CD14-positive monocyte (primary cell): ENCODE measurements around the gene DOK6. TPM values are rescaled to one million over a fixed set of nuclear protein-coding genes. Genes with fewer than 3 reads are reported as not detected.

Experiments used
- DNase-seq, 3 donors: peaks; one replicate each; pipeline ENCODE4 v3.0.0-alpha.2; 2011 to 2022
- H2AFZ ChIP-seq: 2 replicates; pipeline ENCODE4 v1.6.0; 2012; ENCODE audit warnings: mild to moderate bottlenecking, low read depth, low read length, inconsistent platforms; ENCODE audit not compliant: insufficient read depth, poor library complexity, severe bottlenecking
- H3K27ac ChIP-seq, 2 donors: 1 replicate in 1 of 2; 2 replicates in 1 of 2; pipeline ENCODE4 v1.5.1; 2012 to 2013; ENCODE audit warnings: low read length in 2 of 2, control low read depth in 1 of 2, inconsistent platforms in 1 of 2, low read depth in 1 of 2, mild to moderate bottlenecking in 1 of 2
- H3K27me3 ChIP-seq, 2 donors: one replicate each; pipeline versions ENCODE4 v1.6.0 to v1.6.1; 2011 to 2013; ENCODE audit warnings: low read length in 2 of 2; ENCODE audit not compliant: control insufficient read depth in 2 of 2, insufficient read depth in 2 of 2
- H3K36me3 ChIP-seq, 2 donors: replicated peaks in 1 of 2; 1 replicate in 1 of 2; 2 replicates in 1 of 2; pipeline versions ENCODE4 v1.5.1 to v1.6.1; 2012 to 2013; ENCODE audit warnings: low read length in 2 of 2, control low read depth in 1 of 2, inconsistent platforms in 1 of 2, mild to moderate bottlenecking in 1 of 2; ENCODE audit not compliant: insufficient read depth in 2 of 2, control insufficient read depth in 1 of 2
- H3K4me1 ChIP-seq, 2 donors: 1 replicate in 1 of 2; 2 replicates in 1 of 2; pipeline versions ENCODE4 v1.5.1 to v1.6.1; 2012 to 2013; ENCODE audit warnings: low read length in 2 of 2, control low read depth in 1 of 2, inconsistent platforms in 1 of 2, mild to moderate bottlenecking in 1 of 2, moderate library complexity in 1 of 2; ENCODE audit not compliant: insufficient read depth in 2 of 2, control insufficient read depth in 1 of 2
- H3K4me2 ChIP-seq: replicated peaks from 2 replicates; pipeline ENCODE3; 2012; ENCODE audit warnings: low read length, moderate library complexity, mild to moderate bottlenecking; ENCODE audit not compliant: poor library complexity, severe bottlenecking; ENCODE audit errors: extremely low read depth
- H3K4me3 ChIP-seq, 3 experiments: fragments of 200-600 bp in 1 of 3; sonication (generic) in 1 of 3; replicated peaks in 1 of 3; 1 replicate in 2 of 3; 2 replicates in 1 of 3; pipeline ENCODE4 v1.5.1; 2011 to 2013; ENCODE audit warnings: low read length in 3 of 3, mild to moderate bottlenecking in 3 of 3, control low read depth in 2 of 3, low read depth in 2 of 3, inconsistent platforms in 1 of 3, moderate library complexity in 1 of 3
- H3K79me2 ChIP-seq: 2 replicates; pipeline ENCODE4 v1.6.0; 2012; ENCODE audit warnings: mild to moderate bottlenecking, control low read depth, inconsistent platforms, low read length, moderate library complexity; ENCODE audit not compliant: insufficient read depth
- H3K9ac ChIP-seq: 2 replicates; pipeline ENCODE4 v1.6.0; 2017; ENCODE audit warnings: low read length, mild to moderate bottlenecking; ENCODE audit not compliant: insufficient read depth, poor library complexity, severe bottlenecking
- H3K9me3 ChIP-seq, 2 donors: replicated peaks in 1 of 2; 1 replicate in 1 of 2; 2 replicates in 1 of 2; pipeline versions ENCODE4 v1.5.1 to v1.6.1; 2012 to 2013; ENCODE audit warnings: low read length in 2 of 2, control low read depth in 1 of 2; ENCODE audit not compliant: control insufficient read depth in 1 of 2, insufficient read depth in 1 of 2
- H4K20me1 ChIP-seq: 2 replicates; pipeline ENCODE4 v1.6.0; 2012; ENCODE audit warnings: mild to moderate bottlenecking, low read length, control low read depth, moderate library complexity; ENCODE audit not compliant: insufficient read depth
- H3K27ac Mint-ChIP-seq, 7 donors: one replicate each; pipeline ENCODE4 v1.8.0; 2020; ENCODE audit warnings: mild to moderate bottlenecking in 7 of 7, mixed read lengths in 7 of 7, moderate library complexity in 6 of 7, inconsistent platforms in 2 of 7
- H3K27me3 Mint-ChIP-seq, 3 donors: one replicate each; pipeline ENCODE4 v1.8.0; 2021 to 2022; ENCODE audit warnings: low read depth in 3 of 3, mild to moderate bottlenecking in 3 of 3, mixed read lengths in 3 of 3, moderate library complexity in 3 of 3, inconsistent platforms in 1 of 3
- H3K36me3 Mint-ChIP-seq, 2 donors: one replicate each; pipeline ENCODE4 v1.8.0; 2020; ENCODE audit warnings: mixed read lengths in 2 of 2, inconsistent platforms in 1 of 2, mild to moderate bottlenecking in 1 of 2
- H3K4me1 Mint-ChIP-seq: one replicate; pipeline ENCODE4 v1.8.0; 2020; ENCODE audit warnings: mild to moderate bottlenecking, mixed read lengths
- H3K4me3 Mint-ChIP-seq, 2 donors: one replicate each; pipeline ENCODE4 v1.8.0; 2020; ENCODE audit warnings: mild to moderate bottlenecking in 2 of 2, mixed read lengths in 2 of 2, moderate library complexity in 1 of 2
- H3K9me3 Mint-ChIP-seq, 7 donors: one replicate each; pipeline ENCODE4 v1.8.0; 2020 to 2022; ENCODE audit warnings: mixed read lengths in 7 of 7, mild to moderate bottlenecking in 6 of 7, moderate library complexity in 6 of 7, inconsistent platforms in 2 of 7
- WGBS: methylation state at CpG from one replicate; pipeline ENCODE4 v1.1.5; 2013; ENCODE audit warnings: missing lambda C conversion rate; ENCODE audit not compliant: insufficient coverage; 5-methylcytosine and 5-hydroxymethylcytosine counted together
- intact Hi-C, 2 donors: fragments of 100-400 bp; cut with micrococcal nuclease; formaldehyde crosslinking; loops; one replicate each; pipeline versions ENCODE4 v1.15.0 to v1.15.1; 2023
- polyA plus RNA-seq, 3 donors: library from polyadenylated mRNA; depleted of rRNA in 1 of 3; unstranded in 2 of 3; stranded (reverse) in 1 of 3; fragments of 300-500 nt in 2 of 3; fragments of >200 nt in 1 of 3; fragmentation: Illumina TruSeq in 2 of 3; gene quantifications; 1 replicate in 2 of 3; 2 replicates in 1 of 3; pipeline ENCODE4 v1.2.3, GENCODE V29; 2012 to 2021
- TF ChIP-seq, protein P1 (sequence below): fragments of 200-600 bp; IDR thresholded peaks from one replicate; pipeline ENCODE4 v1.8.0; 2022; ENCODE audit warnings: antibody characterized with exemption, mild to moderate bottlenecking

DOK6 gene
- polyA plus RNA-seq, 3 donors: not detected

DNA sequence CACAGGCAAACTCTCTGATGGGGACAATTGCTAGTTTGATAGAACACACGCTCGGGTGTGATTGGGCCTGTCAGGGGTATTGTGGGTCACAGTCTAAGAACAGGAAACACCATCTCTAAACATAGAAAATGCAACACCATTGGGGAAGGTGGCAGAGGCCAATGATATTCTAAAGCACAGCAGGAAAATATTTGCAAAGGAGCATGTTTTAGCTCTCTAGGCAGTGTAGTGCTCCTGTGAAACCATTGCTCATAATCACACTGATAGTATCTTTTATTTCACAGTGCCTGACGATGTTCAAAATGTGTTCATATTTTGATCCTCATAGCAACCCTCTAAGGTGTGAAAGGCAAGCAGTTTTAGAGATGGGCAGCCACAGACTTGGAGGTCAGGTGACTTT is 322.7 kb downstream of the DOK6 start:
- H3K27ac Mint-ChIP-seq: no peak overlapping the region
- TF ChIP-seq, protein P1, sequence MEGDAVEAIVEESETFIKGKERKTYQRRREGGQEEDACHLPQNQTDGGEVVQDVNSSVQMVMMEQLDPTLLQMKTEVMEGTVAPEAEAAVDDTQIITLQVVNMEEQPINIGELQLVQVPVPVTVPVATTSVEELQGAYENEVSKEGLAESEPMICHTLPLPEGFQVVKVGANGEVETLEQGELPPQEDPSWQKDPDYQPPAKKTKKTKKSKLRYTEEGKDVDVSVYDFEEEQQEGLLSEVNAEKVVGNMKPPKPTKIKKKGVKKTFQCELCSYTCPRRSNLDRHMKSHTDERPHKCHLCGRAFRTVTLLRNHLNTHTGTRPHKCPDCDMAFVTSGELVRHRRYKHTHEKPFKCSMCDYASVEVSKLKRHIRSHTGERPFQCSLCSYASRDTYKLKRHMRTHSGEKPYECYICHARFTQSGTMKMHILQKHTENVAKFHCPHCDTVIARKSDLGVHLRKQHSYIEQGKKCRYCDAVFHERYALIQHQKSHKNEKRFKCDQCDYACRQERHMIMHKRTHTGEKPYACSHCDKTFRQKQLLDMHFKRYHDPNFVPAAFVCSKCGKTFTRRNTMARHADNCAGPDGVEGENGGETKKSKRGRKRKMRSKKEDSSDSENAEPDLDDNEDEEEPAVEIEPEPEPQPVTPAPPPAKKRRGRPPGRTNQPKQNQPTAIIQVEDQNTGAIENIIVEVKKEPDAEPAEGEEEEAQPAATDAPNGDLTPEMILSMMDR: no peak

DNA sequence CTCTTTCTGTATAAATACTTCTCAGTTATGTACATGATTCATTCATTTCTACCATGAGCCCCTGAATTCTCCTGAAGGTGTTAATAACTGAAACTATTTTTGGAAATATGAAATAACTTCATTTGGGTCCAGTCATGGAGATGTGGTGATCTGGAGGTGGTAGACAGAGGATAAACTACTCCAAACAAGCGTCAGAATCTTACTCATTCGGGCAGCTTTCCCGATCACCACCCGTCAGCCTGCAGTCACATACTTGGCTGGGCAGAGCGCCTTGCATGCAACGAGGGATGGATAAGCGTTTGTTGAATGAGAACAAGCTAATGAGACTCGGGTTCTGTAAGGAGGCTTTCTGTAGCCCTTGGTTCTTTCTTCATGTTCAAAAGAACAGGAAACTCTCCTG is 324.3 kb downstream of the DOK6 start:
- Mint-ChIP-seq H3K27me3 (peaks cover 0 to 1% (median 1%) of the 10 kb centered on the region in 3 donors), H3K9me3 (peaks cover 0 to 14% (median 5%) of the 10 kb centered on the region in 7 donors)
- TF ChIP-seq, protein P1: no peak

More for the DNA sequence above, 322.7 kb downstream of the DOK6 start:
- H3K27ac ChIP-seq: no peak overlapping the region
- H3K4me3 Mint-ChIP-seq: no peak overlapping the region
- no peak overlapping the region for H3K4me2 ChIP-seq
- H3K9me3 Mint-ChIP-seq: peaks cover 2 to 26% (median 15%) of the 10 kb centered on the region in 7 donors
- H3K27me3 Mint-ChIP-seq: peaks cover 0 to 1% (median 1%) of the 10 kb centered on the region in 3 donors
- H2AFZ ChIP-seq: no peak overlapping the region
- intact Hi-C loops: no loop called here
- H3K36me3 ChIP-seq: no peaks in the 10 kb centered on the region
- no peaks in the 10 kb centered on the region for H3K4me1 Mint-ChIP-seq
- no peaks in the 10 kb centered on the region for H3K36me3 Mint-ChIP-seq
- H3K4me1 ChIP-seq: no peaks in the 10 kb centered on the region
- H3K4me3 ChIP-seq: no peak overlapping the region
- H3K9me3 ChIP-seq: peaks cover 18 to 21% of the 10 kb centered on the region in 2 donors
- no peak overlapping the region for H3K9ac ChIP-seq
- no peak for DNase-seq
- H3K79me2 ChIP-seq: no peaks in the 10 kb centered on the region
- no CpG with 5 or more reads among the region's 3 CpGs for WGBS
- H3K27me3 ChIP-seq: no peaks in the 10 kb centered on the region
- no peaks in the 10 kb centered on the region for H4K20me1 ChIP-seq

More for the DNA sequence above, 324.3 kb downstream of the DOK6 start:
- Histone ChIP-seq H3K27me3 (no peaks in the 10 kb centered on the region), H4K20me1 (no peaks in the 10 kb centered on the region), H3K79me2 (no peaks in the 10 kb centered on the region), H3K27ac (no peak overlapping the region), H3K9ac (no peak overlapping the region), H3K36me3 (no peaks in the 10 kb centered on the region), H3K9me3 (peaks cover 5 to 9% of the 10 kb centered on the region in 2 donors), H3K4me1 (no peaks in the 10 kb centered on the region), H3K4me2 (no peak overlapping the region), H3K4me3 (no peak overlapping the region), H2AFZ (no peak overlapping the region)
- Mint-ChIP-seq H3K4me3 (no peak overlapping the region), H3K36me3 (no peaks in the 10 kb centered on the region), H3K4me1 (no peaks in the 10 kb centered on the region), H3K27ac (peak overlapping the region in 1 of 7 donors; percentile 6)
- no peak for DNase-seq
- intact Hi-C loops: no loop called here
- WGBS: 98% methylated on average over 8 of the region's 8 CpGs
